Activated T-cell treated with anti-CD3 and anti-CD28 coated beads, Interleukin-2, amount 50 U/mL, for 4 hours (primary cell): Measurements from ENCODE around the gene RPL41. TPM values are rescaled to one million over a fixed set of nuclear protein-coding genes. Genes with fewer than 3 reads are reported as not detected.
A peak's percentile ranks its signal among the peaks of the same experiment; 100 is the strongest.

ENCODE experiments used
- ATAC-seq, 2 donors: fragments of 200-7000 bp; cut with Tn5 transposase; one replicate each; pipeline ENCODE4 v1.10.0; 2021
- DNase-seq: peaks from one replicate; pipeline ENCODE4 v3.0.0-alpha.2; 2020
- H3K27me3 Mint-ChIP-seq: one replicate; pipeline ENCODE4 v1.8.0; 2021; ENCODE audit warnings: low read depth, mixed read lengths
- H3K36me3 Mint-ChIP-seq: one replicate; pipeline ENCODE4 v1.8.0; 2022; ENCODE audit warnings: mixed read lengths; ENCODE audit not compliant: insufficient read depth
- H3K4me1 Mint-ChIP-seq: one replicate; pipeline ENCODE4 v1.8.0; 2021; ENCODE audit warnings: low read depth, mixed read lengths
- H3K4me3 Mint-ChIP-seq: one replicate; pipeline ENCODE4 v1.8.0; 2021; ENCODE audit warnings: mild to moderate bottlenecking, moderate library complexity, mixed read lengths
- H3K9me3 Mint-ChIP-seq: one replicate; pipeline ENCODE4 v1.8.0; 2021; ENCODE audit warnings: mixed read lengths
- total RNA-seq, 3 donors: library from RNA; stranded (reverse); gene quantifications; one replicate each; pipeline ENCODE4 v1.2.1, GENCODE V29; 2021

Gene RPL41
- total RNA-seq, 3 donors from 2014 or later: 3,827 to 4,080 (median 3,837) TPM

GRCh38 chr12:56086096-56086495 is 30.3 kb upstream of the RPL41 start:
- DNase-seq: no peak
- Mint-ChIP-seq H3K4me3 (no peak overlapping the region), H3K4me1 (no peaks in the 10 kb centered on the region), H3K27me3 (peaks cover 12% of the 10 kb centered on the region), H3K36me3 (no peaks in the 10 kb centered on the region), H3K9me3 (no peaks in the 10 kb centered on the region)
- ATAC-seq: no peak

GRCh38 chr12:56086608-56087007 is 29.8 kb upstream of the RPL41 start:
- Mint-ChIP-seq H3K4me3 (no peak overlapping the region), H3K9me3 (no peaks in the 10 kb centered on the region), H3K4me1 (no peaks in the 10 kb centered on the region), H3K36me3 (no peaks in the 10 kb centered on the region), H3K27me3 (peaks cover 8% of the 10 kb centered on the region)
- DNase-seq (no peak), ATAC-seq (no peak)

GRCh38 chr12:56087220-56087619 is 29.2 kb upstream of the RPL41 start:
- DNase-seq: no peak
- Mint-ChIP-seq H3K4me1 (no peaks in the 10 kb centered on the region), H3K9me3 (no peaks in the 10 kb centered on the region), H3K27me3 (peaks cover 5% of the 10 kb centered on the region), H3K36me3 (no peaks in the 10 kb centered on the region), H3K4me3 (no peak overlapping the region)
- no peak for ATAC-seq

- no peak overlapping the region for H3K4me3 Mint-ChIP-seq
- no peaks in the 10 kb centered on the region for H3K36me3 Mint-ChIP-seq
- ATAC-seq (no peak), DNase-seq (no peak)
- H3K4me1 Mint-ChIP-seq: peaks cover 12% of the 10 kb centered on the region
- H3K27me3 Mint-ChIP-seq: no peaks in the 10 kb centered on the region
- H3K9me3 Mint-ChIP-seq: no peaks in the 10 kb centered on the region
These were observed 18.7 kb upstream of the RPL41 start for GRCh38 chr12:56097738-56098137.

- H3K9me3 Mint-ChIP-seq: no peaks in the 10 kb centered on the region
- DNase-seq: no peak
- peaks cover 21% of the 10 kb centered on the region for H3K4me1 Mint-ChIP-seq
- no peaks in the 10 kb centered on the region for H3K27me3 Mint-ChIP-seq
- H3K4me3 Mint-ChIP-seq: no peak overlapping the region
- no peak for ATAC-seq
- H3K36me3 Mint-ChIP-seq: no peaks in the 10 kb centered on the region
These were observed 17.8 kb upstream of the RPL41 start for GRCh38 chr12:56098592-56098991.

GRCh38 chr12:56099787-56100186 is 16.6 kb upstream of the RPL41 start:
- Mint-ChIP-seq H3K4me1 (peaks cover 29% of the 10 kb centered on the region), H3K27me3 (no peaks in the 10 kb centered on the region), H3K9me3 (no peaks in the 10 kb centered on the region), H3K4me3 (no peak overlapping the region), H3K36me3 (peaks cover 4% of the 10 kb centered on the region)
- DNase-seq: no peak
- ATAC-seq: no peak

GRCh38 chr12:56101045-56101444 is 15.4 kb upstream of the RPL41 start:
- ATAC-seq (no peak), DNase-seq (no peak)
- H3K4me3 Mint-ChIP-seq: no peak overlapping the region
- H3K9me3 Mint-ChIP-seq: no peaks in the 10 kb centered on the region
- no peaks in the 10 kb centered on the region for H3K27me3 Mint-ChIP-seq
- H3K4me1 Mint-ChIP-seq: peaks cover 37% of the 10 kb centered on the region
- peaks cover 12% of the 10 kb centered on the region for H3K36me3 Mint-ChIP-seq

- no peaks in the 10 kb centered on the region for H3K9me3 Mint-ChIP-seq
- H3K4me1 Mint-ChIP-seq: peaks cover 49% of the 10 kb centered on the region
- DNase-seq (no peak), ATAC-seq (no peak)
- H3K27me3 Mint-ChIP-seq: no peaks in the 10 kb centered on the region
- peaks cover 24% of the 10 kb centered on the region for H3K36me3 Mint-ChIP-seq
- H3K4me3 Mint-ChIP-seq: peak overlapping the region; percentile 100
These were observed 13.8 kb upstream of the RPL41 start for GRCh38 chr12:56102683-56103065.

- Mint-ChIP-seq H3K27me3 (no peaks in the 10 kb centered on the region), H3K4me1 (peaks cover 49% of the 10 kb centered on the region), H3K4me3 (peak overlapping the region; percentile 100), H3K36me3 (peaks cover 28% of the 10 kb centered on the region), H3K9me3 (no peaks in the 10 kb centered on the region)
- DNase-seq (no peak), ATAC-seq (no peak)
These were observed 13.2 kb upstream of the RPL41 start for GRCh38 chr12:56103066-56103711.

- Mint-ChIP-seq H3K36me3 (peaks cover 34% of the 10 kb centered on the region), H3K27me3 (no peaks in the 10 kb centered on the region), H3K4me1 (peaks cover 49% of the 10 kb centered on the region), H3K9me3 (no peaks in the 10 kb centered on the region), H3K4me3 (peak overlapping the region; percentile 100)
- ATAC-seq: no peak
- DNase-seq: no peak
These were observed 12.7 kb upstream of the RPL41 start for GRCh38 chr12:56103823-56104108.

- ATAC-seq (peak; percentile 94 to 96), DNase-seq (peak; percentile 95)
- peaks cover 49% of the 10 kb centered on the region for H3K4me1 Mint-ChIP-seq
These were observed 12.2 kb upstream of the RPL41 start, which contains the start of gene PA2G4 for GRCh38 chr12:56104109-56104814. Gene PA2G4 (plus strand): TSS chr12:56104559. CDS start chr12:56104738, 179 bp downstream.

GRCh38 chr12:56104815-56105608 is 11.4 kb upstream of the RPL41 start:
- peaks cover 47% of the 10 kb centered on the region for H3K4me1 Mint-ChIP-seq
- DNase-seq (no peak), ATAC-seq (peak; percentile 13 to 19)
- H3K9me3 Mint-ChIP-seq: no peaks in the 10 kb centered on the region
- no peaks in the 10 kb centered on the region for H3K27me3 Mint-ChIP-seq
- H3K4me3 Mint-ChIP-seq: peak overlapping the region; percentile 100
- H3K36me3 Mint-ChIP-seq: peaks cover 39% of the 10 kb centered on the region

More at GRCh38 chr12:56104109-56104814, 12.2 kb upstream of the RPL41 start, which contains the start of gene PA2G4:
- Mint-ChIP-seq H3K27me3 (no peaks in the 10 kb centered on the region), H3K4me3 (peak within 1 kb of the TSS; percentile 100), H3K9me3 (no peaks in the 10 kb centered on the region), H3K36me3 (peaks cover 34% of the 10 kb centered on the region)

GRCh38 chr12:56105609-56105902 is 10.9 kb upstream of the RPL41 start:
- DNase-seq: no peak
- Mint-ChIP-seq H3K4me1 (peaks cover 47% of the 10 kb centered on the region), H3K4me3 (peak overlapping the region; percentile 100), H3K36me3 (peaks cover 42% of the 10 kb centered on the region), H3K9me3 (no peaks in the 10 kb centered on the region), H3K27me3 (no peaks in the 10 kb centered on the region)
- ATAC-seq: no peak

GRCh38 chr12:56107242-56107641 is 9.2 kb upstream of the RPL41 start:
- ATAC-seq (no peak), DNase-seq (no peak)
- no peaks in the 10 kb centered on the region for H3K27me3 Mint-ChIP-seq
- H3K4me3 Mint-ChIP-seq: peak overlapping the region; percentile 45
- H3K36me3 Mint-ChIP-seq: peaks cover 56% of the 10 kb centered on the region
- peaks cover 40% of the 10 kb centered on the region for H3K4me1 Mint-ChIP-seq
- H3K9me3 Mint-ChIP-seq: no peaks in the 10 kb centered on the region

GRCh38 chr12:56110571-56110970 is 5.9 kb upstream of the RPL41 start:
- ATAC-seq: no peak
- DNase-seq: no peak
- Mint-ChIP-seq H3K4me1 (peaks cover 19% of the 10 kb centered on the region), H3K36me3 (peaks cover 59% of the 10 kb centered on the region), H3K4me3 (no peak overlapping the region), H3K27me3 (no peaks in the 10 kb centered on the region), H3K9me3 (no peaks in the 10 kb centered on the region)
